Mesenchymal stem cell (in vitro differentiated cells and primary cell): Measurements from ENCODE around the gene FNBP1.

ENCODE experiments used
- DNase-seq: peaks from one replicate; pipeline ENCODE4 v3.0.0-alpha.2; 2013
- H2AFZ ChIP-seq: one replicate; pipeline ENCODE4 v1.6.1; 2013; ENCODE audit warnings: low read depth, mild to moderate bottlenecking, control low read depth, inconsistent platforms, low read length, moderate library complexity
- H2AK5ac ChIP-seq: 2 replicates; pipeline ENCODE4 v1.6.1; 2013; ENCODE audit warnings: low read length, moderate library complexity, mild to moderate bottlenecking, inconsistent platforms; ENCODE audit not compliant: severe bottlenecking
- H2BK120ac ChIP-seq: one replicate; pipeline ENCODE4 v1.6.1; 2013; ENCODE audit warnings: low read depth, mild to moderate bottlenecking, inconsistent platforms, low read length, moderate library complexity
- H2BK12ac ChIP-seq, 2 experiments: one replicate each; pipeline ENCODE4 v1.6.1; 2013; ENCODE audit warnings: inconsistent platforms in 2 of 2, low read length in 2 of 2, mild to moderate bottlenecking in 2 of 2, moderate library complexity in 2 of 2, control low read depth in 1 of 2
- H2BK15ac ChIP-seq: one replicate; pipeline ENCODE4 v1.6.1; 2013; ENCODE audit warnings: mild to moderate bottlenecking, low read depth, inconsistent platforms; ENCODE audit not compliant: poor library complexity, severe bottlenecking
- H2BK5ac ChIP-seq: 2 replicates; pipeline ENCODE4 v1.6.1; 2013; ENCODE audit warnings: low read depth, mild to moderate bottlenecking, low read length, control low read depth, inconsistent platforms; ENCODE audit not compliant: poor library complexity, severe bottlenecking
- H3K14ac ChIP-seq, 2 experiments: one replicate each; pipeline ENCODE4 v1.6.1; 2013; ENCODE audit warnings: inconsistent platforms in 2 of 2, low read length in 2 of 2, control low read depth in 1 of 2, mild to moderate bottlenecking in 1 of 2, moderate library complexity in 1 of 2
- H3K18ac ChIP-seq, 2 experiments: one replicate each; pipeline ENCODE4 v1.6.1; 2013; ENCODE audit warnings: inconsistent platforms in 2 of 2, low read length in 2 of 2, control low read depth in 1 of 2, low read depth in 1 of 2, mild to moderate bottlenecking in 1 of 2
- H3K23ac ChIP-seq, 2 experiments: one replicate each; pipeline ENCODE4 v1.6.1; 2013; ENCODE audit warnings: inconsistent platforms in 2 of 2, low read length in 2 of 2, mild to moderate bottlenecking in 2 of 2, moderate library complexity in 2 of 2, control low read depth in 1 of 2
- H3K27ac ChIP-seq: 2 replicates; pipeline ENCODE4 v1.5.1; 2013; ENCODE audit warnings: mild to moderate bottlenecking, moderate library complexity, low read length, control low read depth, inconsistent platforms; ENCODE audit not compliant: poor library complexity, severe bottlenecking
- H3K27me3 ChIP-seq, 2 experiments: 2 replicates each; pipeline versions ENCODE4 v1.6.1 to v1.7.0; 2013; ENCODE audit warnings: low read length in 2 of 2, mild to moderate bottlenecking in 2 of 2, moderate library complexity in 2 of 2, control low read depth in 1 of 2, inconsistent platforms in 1 of 2; ENCODE audit not compliant: control insufficient read depth in 1 of 2, insufficient read depth in 1 of 2
- H3K36me3 ChIP-seq, 2 experiments: 2 replicates each; pipeline versions ENCODE4 v1.6.1 to v1.7.0; 2013; ENCODE audit warnings: low read length in 2 of 2, control low read depth in 1 of 2, inconsistent platforms in 1 of 2, low read depth in 1 of 2, mild to moderate bottlenecking in 1 of 2; ENCODE audit not compliant: insufficient read depth in 2 of 2, control insufficient read depth in 1 of 2
- H3K4ac ChIP-seq, 2 experiments: one replicate each; pipeline ENCODE4 v1.6.1; 2013; ENCODE audit warnings: inconsistent platforms in 2 of 2, low read length in 2 of 2, mild to moderate bottlenecking in 2 of 2, moderate library complexity in 2 of 2, control low read depth in 1 of 2, low read depth in 1 of 2
- H3K4me1 ChIP-seq: 2 replicates; pipeline ENCODE4 v1.6.1; 2013; ENCODE audit warnings: low read depth, low read length, control low read depth; ENCODE audit not compliant: control insufficient read depth, insufficient read depth
- H3K4me2 ChIP-seq: 2 replicates; pipeline ENCODE4 v1.6.1; 2013; ENCODE audit warnings: low read length, mild to moderate bottlenecking, inconsistent platforms; ENCODE audit not compliant: poor library complexity, severe bottlenecking
- H3K4me3 ChIP-seq, 2 experiments: 2 replicates each; pipeline versions ENCODE4 v1.5.1 to v1.7.0; 2013; ENCODE audit warnings: low read length in 2 of 2, mild to moderate bottlenecking in 2 of 2, control low read depth in 1 of 2, low read depth in 1 of 2; ENCODE audit not compliant: insufficient read depth in 1 of 2
- H3K79me1 ChIP-seq: replicated peaks from 2 replicates; pipeline ENCODE4 v1.6.1; 2013; ENCODE audit warnings: mild to moderate bottlenecking, control low read depth, low read length, inconsistent platforms; ENCODE audit not compliant: poor library complexity, severe bottlenecking
- H3K9ac ChIP-seq: 2 replicates; pipeline ENCODE4 v1.7.0; 2013; ENCODE audit warnings: mild to moderate bottlenecking, low read length, moderate library complexity
- H3K9me3 ChIP-seq: 2 replicates; pipeline ENCODE4 v1.7.0; 2013; ENCODE audit warnings: mild to moderate bottlenecking, low read length; ENCODE audit not compliant: control insufficient read depth
- H4K8ac ChIP-seq: one replicate; pipeline ENCODE4 v1.6.1; 2013; ENCODE audit warnings: inconsistent platforms, mild to moderate bottlenecking, low read length, moderate library complexity
- H4K91ac ChIP-seq: one replicate; pipeline ENCODE4 v1.6.1; 2013; ENCODE audit warnings: mild to moderate bottlenecking, low read length, inconsistent platforms
- WGBS: methylation state at CpG from one replicate; pipeline ENCODE4 v1.1.7; 2013; ENCODE audit warnings: mixed read lengths; 5-methylcytosine and 5-hydroxymethylcytosine counted together

The FNBP1 gene

DNA sequence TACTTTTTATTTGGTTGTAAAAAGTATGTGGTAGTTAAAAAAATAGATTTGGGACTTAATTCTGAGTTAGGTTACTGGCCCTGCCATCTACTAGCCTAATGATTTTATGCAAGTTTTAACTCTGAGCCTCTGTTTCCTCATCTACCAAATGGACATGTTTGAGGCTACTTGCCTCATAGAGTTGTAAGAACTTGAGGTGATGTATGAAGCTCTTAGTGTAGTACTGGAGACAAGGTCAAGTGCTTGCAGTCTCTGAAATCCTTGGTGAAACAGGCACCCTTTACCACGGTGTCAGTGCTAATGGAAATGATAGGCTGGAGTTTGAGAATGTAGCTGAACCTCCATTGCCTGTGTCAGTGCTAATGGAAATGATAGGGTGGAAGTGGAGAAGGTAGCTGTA is 26.1 kb upstream of the FNBP1 start:
- no peak overlapping the region for H2BK15ac ChIP-seq
- H3K36me3 ChIP-seq, result peaks cover 4% of the 10 kb centered on the region in 2 experiments
- H2BK120ac ChIP-seq, result peak overlapping the region; percentile 61
- H3K4me3 ChIP-seq, result no peak overlapping the region
- no peak overlapping the region for H4K91ac ChIP-seq
- no peak overlapping the region for H2AFZ ChIP-seq
- no peaks in the 10 kb centered on the region for H3K27me3 ChIP-seq
- H3K4me1 ChIP-seq, result peaks cover 7% of the 10 kb centered on the region
- H2AK5ac ChIP-seq, result no peak overlapping the region
- no peak overlapping the region for H3K14ac ChIP-seq
- H3K23ac ChIP-seq, result no peak overlapping the region
- no peaks in the 10 kb centered on the region for H3K9me3 ChIP-seq
- H3K27ac ChIP-seq, result no peak overlapping the region
- H2BK12ac ChIP-seq, result no peak overlapping the region
- no peak overlapping the region for H2BK5ac ChIP-seq
- H3K79me1 ChIP-seq, result peaks cover 27% of the 10 kb centered on the region
- no peak overlapping the region for H3K4ac ChIP-seq
- H3K18ac ChIP-seq, result no peak overlapping the region
- no peak overlapping the region for H3K4me2 ChIP-seq
- no peak overlapping the region for H4K8ac ChIP-seq
- DNase-seq, result peak; percentile 49
- 100% methylated on average over 1 of the region's 1 CpG for WGBS
- H3K9ac ChIP-seq, result no peak overlapping the region

DNA sequence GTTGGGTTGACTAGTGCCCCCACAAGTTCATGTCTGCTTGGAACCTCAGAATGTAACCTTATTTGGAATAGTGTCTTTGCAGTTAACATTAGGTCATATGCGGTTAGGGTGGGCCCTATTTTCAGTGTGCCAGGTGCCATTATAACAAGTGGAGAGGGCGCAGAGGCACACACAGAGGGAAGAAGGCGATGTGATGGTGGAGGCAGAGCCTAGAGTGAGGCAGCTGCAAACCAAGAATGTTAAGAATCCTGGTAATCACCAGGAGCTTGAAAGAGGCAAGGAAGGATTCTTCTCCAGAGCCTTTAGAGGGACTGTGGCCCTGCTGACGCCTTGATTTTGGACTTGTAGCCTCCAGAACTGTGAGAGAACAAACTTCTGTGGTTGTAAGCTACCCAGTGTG is 21.6 kb upstream of the FNBP1 start:
- no peak overlapping the region for H4K8ac ChIP-seq
- H3K9ac ChIP-seq, result no peak overlapping the region
- no peak overlapping the region for H3K18ac ChIP-seq
- H3K9me3 ChIP-seq, result no peaks in the 10 kb centered on the region
- no peak overlapping the region for H4K91ac ChIP-seq
- H2AK5ac ChIP-seq, result no peak overlapping the region
- H3K23ac ChIP-seq, result no peak overlapping the region
- WGBS, result 98% methylated on average over 4 of the region's 4 CpGs
- H3K27ac ChIP-seq, result no peak overlapping the region
- no peaks in the 10 kb centered on the region for H3K4me1 ChIP-seq
- no peaks in the 10 kb centered on the region for H3K27me3 ChIP-seq
- no peak overlapping the region for H3K14ac ChIP-seq
- H3K4ac ChIP-seq, result no peak overlapping the region
- no peak overlapping the region for H2BK5ac ChIP-seq
- H2BK15ac ChIP-seq, result no peak overlapping the region
- no peak overlapping the region for H2AFZ ChIP-seq
- DNase-seq, result no peak
- peaks cover 28% of the 10 kb centered on the region for H3K79me1 ChIP-seq
- H3K36me3 ChIP-seq, result peaks cover 4 to 8% of the 10 kb centered on the region in 2 experiments
- no peak overlapping the region for H2BK12ac ChIP-seq
- no peak overlapping the region for H3K4me3 ChIP-seq
- no peak overlapping the region for H2BK120ac ChIP-seq
- H3K4me2 ChIP-seq, result no peak overlapping the region

DNA sequence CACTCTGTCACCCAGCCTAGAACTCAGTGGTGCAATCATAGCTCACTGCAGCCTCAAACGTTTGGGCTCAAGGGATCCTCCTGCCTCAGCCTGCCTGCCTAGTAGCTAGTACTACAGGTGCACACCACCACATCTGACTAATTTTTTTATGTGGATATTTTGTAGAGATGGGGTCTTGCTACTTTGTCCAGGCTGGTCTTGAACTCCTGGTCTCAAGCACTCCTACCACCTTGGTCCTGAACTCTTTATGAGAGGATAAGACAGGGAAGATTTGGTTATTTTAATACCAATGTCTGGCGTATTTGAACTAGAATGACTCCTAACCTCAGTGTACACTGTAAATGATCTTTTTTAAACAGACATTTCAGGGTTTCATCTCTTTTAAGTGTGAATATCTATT is 19.8 kb upstream of the FNBP1 start:
- Histone ChIP-seq H3K9ac (no peak overlapping the region), H3K27ac (no peak overlapping the region), H2AK5ac (no peak overlapping the region), H3K23ac (no peak overlapping the region), H4K8ac (no peak overlapping the region), H2AFZ (no peak overlapping the region), H2BK12ac (no peak overlapping the region), H3K4me1 (peaks cover 6% of the 10 kb centered on the region), H3K18ac (no peak overlapping the region), H3K27me3 (no peaks in the 10 kb centered on the region), H3K4me3 (no peak overlapping the region), H3K4ac (no peak overlapping the region), H2BK5ac (no peak overlapping the region), H2BK120ac (no peak overlapping the region), H2BK15ac (no peak overlapping the region), H3K4me2 (no peak overlapping the region), H4K91ac (no peak overlapping the region), H3K36me3 (peaks cover 10 to 11% of the 10 kb centered on the region in 2 experiments), H3K14ac (no peak overlapping the region), H3K9me3 (no peaks in the 10 kb centered on the region), H3K79me1 (peaks cover 22% of the 10 kb centered on the region)
- WGBS, result 100% methylated on average over 1 of the region's 2 CpGs
- no peak for DNase-seq

DNA sequence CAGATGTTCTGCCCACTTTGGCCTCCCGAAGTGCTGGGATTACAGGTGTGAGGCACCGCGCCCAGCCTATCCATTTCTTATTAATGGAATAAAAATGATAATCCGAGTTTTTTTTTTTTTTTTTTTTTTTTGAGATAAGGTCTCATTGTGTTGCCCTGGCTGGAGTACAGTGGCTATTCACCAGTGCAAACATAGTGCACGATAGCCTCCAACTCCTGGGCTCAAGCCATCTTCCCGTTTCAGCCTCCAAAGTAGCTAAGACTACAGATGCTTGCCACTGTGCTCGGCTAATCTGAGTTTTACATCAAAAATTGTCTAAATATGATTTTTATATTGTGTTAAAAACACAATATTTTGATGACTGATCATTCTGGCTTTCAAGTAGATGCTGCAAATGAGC is 17.3 kb upstream of the FNBP1 start:
- WGBS, result 98% methylated on average over 5 of the region's 7 CpGs
- Histone ChIP-seq H4K8ac (no peak overlapping the region), H3K4me1 (peaks cover 6% of the 10 kb centered on the region)

More for the DNA sequence above, 17.3 kb upstream of the FNBP1 start:
- H3K9ac ChIP-seq, result no peak overlapping the region
- H2BK12ac ChIP-seq, result no peak overlapping the region
- no peak overlapping the region for H2BK5ac ChIP-seq
- H3K14ac ChIP-seq, result no peak overlapping the region
- no peak overlapping the region for H3K23ac ChIP-seq
- no peaks in the 10 kb centered on the region for H3K27me3 ChIP-seq
- H3K4me2 ChIP-seq, result no peak overlapping the region
- peaks cover 9 to 12% of the 10 kb centered on the region in 2 experiments for H3K36me3 ChIP-seq
- no peaks in the 10 kb centered on the region for H3K9me3 ChIP-seq
- no peak overlapping the region for H2BK120ac ChIP-seq
- H3K4me3 ChIP-seq, result no peak overlapping the region
- no peak overlapping the region for H4K91ac ChIP-seq
- no peak for DNase-seq
- H3K18ac ChIP-seq, result no peak overlapping the region
- no peak overlapping the region for H2AFZ ChIP-seq
- H2BK15ac ChIP-seq, result no peak overlapping the region
- H2AK5ac ChIP-seq, result no peak overlapping the region
- peaks cover 13% of the 10 kb centered on the region for H3K79me1 ChIP-seq
- no peak overlapping the region for H3K27ac ChIP-seq
- H3K4ac ChIP-seq, result no peak overlapping the region
